ENCODE measurements around the gene SATL1.
"Not testable (repeated sequence)": the region's sequence is repeated elsewhere in the genome, so short reads cannot be mapped to it uniquely, and the experiment has no call there.

DNA sequence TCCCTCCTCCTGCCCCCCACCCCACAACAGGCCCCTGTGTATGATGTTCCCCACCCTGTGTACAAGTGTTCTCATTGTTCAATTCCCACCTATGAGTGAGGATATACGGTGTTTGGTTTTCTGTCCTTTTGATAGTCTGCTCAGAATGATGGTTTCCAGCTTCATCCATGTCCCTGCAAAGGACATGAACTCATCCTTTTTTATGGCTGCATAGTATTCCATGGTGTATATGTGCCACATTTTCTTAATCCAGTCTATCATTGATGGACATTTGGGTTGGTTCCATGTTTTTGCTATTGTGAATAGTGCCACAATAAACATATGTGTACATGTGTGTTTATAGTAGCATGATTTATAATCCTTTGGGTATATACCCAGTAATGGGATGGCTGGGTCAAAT, 166.3 kb downstream of the SATL1 start:
- not testable (repeated sequence) for TF ChIP-seq POLR2A (IDR thresholded peaks at IDR 0.05)
- TF ChIP-seq, protein P1, sequence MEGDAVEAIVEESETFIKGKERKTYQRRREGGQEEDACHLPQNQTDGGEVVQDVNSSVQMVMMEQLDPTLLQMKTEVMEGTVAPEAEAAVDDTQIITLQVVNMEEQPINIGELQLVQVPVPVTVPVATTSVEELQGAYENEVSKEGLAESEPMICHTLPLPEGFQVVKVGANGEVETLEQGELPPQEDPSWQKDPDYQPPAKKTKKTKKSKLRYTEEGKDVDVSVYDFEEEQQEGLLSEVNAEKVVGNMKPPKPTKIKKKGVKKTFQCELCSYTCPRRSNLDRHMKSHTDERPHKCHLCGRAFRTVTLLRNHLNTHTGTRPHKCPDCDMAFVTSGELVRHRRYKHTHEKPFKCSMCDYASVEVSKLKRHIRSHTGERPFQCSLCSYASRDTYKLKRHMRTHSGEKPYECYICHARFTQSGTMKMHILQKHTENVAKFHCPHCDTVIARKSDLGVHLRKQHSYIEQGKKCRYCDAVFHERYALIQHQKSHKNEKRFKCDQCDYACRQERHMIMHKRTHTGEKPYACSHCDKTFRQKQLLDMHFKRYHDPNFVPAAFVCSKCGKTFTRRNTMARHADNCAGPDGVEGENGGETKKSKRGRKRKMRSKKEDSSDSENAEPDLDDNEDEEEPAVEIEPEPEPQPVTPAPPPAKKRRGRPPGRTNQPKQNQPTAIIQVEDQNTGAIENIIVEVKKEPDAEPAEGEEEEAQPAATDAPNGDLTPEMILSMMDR (IDR thresholded peaks at IDR 0.05) = not testable (repeated sequence)
